ENCODE results near the gene SEC61B. TPM values are rescaled to one million over a fixed set of nuclear protein-coding genes. Genes with fewer than 3 reads are reported as not detected.
"Not testable (repeated sequence)": the region's sequence is repeated elsewhere in the genome, so short reads cannot be mapped to it uniquely, and the experiment has no call there.

The SEC61B gene
- total RNA-seq, 1 donor from 2014 or later, result 45.5 TPM

- DNase-seq, result no peak
These were observed 29.2 kb upstream of the SEC61B start for GRCh38 chr9:99192786-99193465.

- DNase-seq, result no peak
These were observed 28.6 kb upstream of the SEC61B start for GRCh38 chr9:99193466-99193821.

DNA sequence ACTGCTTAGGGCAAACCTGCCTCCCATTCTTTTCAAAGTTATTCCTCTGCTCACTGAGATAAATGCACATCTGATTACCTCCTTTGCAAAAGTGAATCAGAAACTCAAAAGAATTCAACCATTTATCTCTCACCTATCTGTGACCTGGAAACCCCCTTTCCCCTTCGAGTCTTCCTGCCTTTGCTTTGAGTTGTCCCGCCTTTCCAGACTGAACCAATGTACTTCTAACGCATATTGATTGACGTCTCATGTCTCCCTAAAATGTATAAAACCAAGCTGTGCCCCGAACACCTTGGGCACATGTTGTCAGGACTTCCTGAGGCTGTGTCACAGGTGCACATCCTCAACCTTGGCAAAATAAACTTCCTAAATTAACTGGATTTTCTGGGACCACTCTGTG, 25.6 kb upstream of the SEC61B start:
- not testable (repeated sequence) for DNase-seq

GRCh38 chr9:99197124-99197630, 24.9 kb upstream of the SEC61B start:
- DNase-seq, result no peak

- DNase-seq, result no peak
These were observed 24.1 kb upstream of the SEC61B start for GRCh38 chr9:99197987-99198386.

DNA sequence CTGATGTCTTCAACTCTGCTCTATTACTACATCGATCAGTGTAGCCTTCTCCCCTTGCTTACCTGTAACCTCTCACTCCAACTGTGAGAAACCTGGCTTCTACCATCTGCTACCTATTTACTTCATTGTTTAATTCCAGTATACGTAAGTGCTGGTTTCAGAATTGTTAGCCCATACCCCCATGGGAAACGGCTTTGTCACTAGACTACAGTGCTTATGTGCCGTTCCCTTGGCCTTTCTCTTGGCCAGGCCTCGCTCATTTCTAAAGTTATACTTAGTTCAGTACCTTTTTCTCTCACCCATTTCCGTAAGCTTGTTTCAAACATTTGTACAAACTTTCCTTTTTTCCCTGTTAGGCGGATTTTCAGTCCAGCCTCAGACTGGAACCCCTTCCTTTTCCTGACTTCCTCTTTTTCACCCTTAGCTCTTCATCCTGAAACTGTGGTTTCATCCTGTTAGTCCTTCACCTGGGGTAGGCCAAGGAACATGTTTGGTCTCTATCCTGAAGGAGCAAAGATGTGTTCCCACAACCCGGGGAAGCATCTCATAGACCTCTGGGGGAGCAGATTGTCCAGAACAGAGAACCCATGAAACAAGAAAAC, 22.0 kb upstream of the SEC61B start:
- DNase-seq, result no peak

- DNase-seq, result no peak
These were observed 20.5 kb upstream of the SEC61B start for GRCh38 chr9:99201603-99202002.

GRCh38 chr9:99210572-99210971, 11.5 kb upstream of the SEC61B start:
- DNase-seq, result no peak

DNA sequence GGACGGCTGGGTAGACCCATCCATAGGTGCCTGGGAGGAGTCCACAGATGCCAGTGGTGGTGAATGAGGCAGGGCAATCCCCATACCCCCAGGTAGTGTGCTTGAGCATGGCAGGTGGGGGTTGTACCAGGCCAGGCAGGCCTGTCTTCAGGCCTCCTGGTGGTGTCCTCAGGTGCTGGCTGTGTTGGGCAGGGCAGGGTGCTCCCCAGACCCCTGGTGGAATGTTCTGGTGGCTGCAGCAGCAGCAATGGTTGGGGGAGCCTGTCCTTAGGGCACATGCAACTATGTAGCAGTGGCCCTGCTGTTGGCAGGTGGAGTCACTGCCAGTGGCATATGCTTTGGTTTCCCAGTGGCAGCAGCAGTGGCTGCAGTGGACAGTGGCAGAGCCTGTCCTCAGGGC, 10.3 kb upstream of the SEC61B start:
- DNase-seq, result no peak

- no peak for DNase-seq
These were observed 8.9 kb upstream of the SEC61B start for GRCh38 chr9:99213197-99213596.

- no peak for DNase-seq
These were observed 6.0 kb upstream of the SEC61B start for GRCh38 chr9:99216073-99216472.

DNA sequence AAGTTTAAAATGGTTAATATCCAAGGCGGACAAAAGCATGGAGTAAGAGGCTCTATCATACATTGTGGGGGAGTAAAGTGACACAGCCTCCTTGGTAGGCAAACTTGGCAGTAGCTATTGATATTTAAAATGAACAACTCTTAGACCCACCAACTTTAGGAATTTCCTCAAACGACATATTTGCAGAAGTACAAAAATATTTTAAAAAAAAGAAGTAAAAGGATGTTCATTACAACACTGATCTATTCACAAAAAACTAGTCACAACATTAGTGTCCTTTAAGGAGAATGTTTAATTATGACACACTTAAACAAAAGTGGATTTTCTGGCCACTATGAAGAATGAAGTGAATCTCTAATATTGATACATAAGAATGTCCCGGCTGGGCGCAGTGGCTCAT, 2.1 kb upstream of the SEC61B start:
- no peak for DNase-seq

DNA sequence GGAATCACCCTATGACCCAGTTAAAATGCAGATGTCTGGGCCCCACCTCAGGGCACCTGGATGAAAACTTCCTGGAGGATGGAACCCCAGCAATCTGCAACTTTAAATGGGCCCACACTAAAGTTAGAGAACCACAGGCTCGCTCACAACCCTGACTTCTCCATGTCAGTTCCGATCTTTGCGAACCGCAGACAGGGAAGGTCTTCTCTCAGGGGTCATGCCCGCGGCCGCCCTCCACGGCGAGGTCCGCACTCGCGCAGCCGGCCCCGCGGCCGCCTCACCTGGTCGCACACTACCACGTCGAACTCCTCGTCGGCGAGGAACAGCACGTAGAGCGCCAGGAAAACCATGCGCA, 839 bp upstream of the SEC61B start:
- no peak for DNase-seq

GRCh38 chr9:99222416-99223270, 561 bp downstream of the SEC61B start:
- DNase-seq, result no peak

GRCh38 chr9:99224445-99224844, 2.4 kb downstream of the SEC61B start:
- DNase-seq, result no peak

- no peak for DNase-seq
These were observed 4.0 kb downstream of the SEC61B start for GRCh38 chr9:99226054-99226453.

DNA sequence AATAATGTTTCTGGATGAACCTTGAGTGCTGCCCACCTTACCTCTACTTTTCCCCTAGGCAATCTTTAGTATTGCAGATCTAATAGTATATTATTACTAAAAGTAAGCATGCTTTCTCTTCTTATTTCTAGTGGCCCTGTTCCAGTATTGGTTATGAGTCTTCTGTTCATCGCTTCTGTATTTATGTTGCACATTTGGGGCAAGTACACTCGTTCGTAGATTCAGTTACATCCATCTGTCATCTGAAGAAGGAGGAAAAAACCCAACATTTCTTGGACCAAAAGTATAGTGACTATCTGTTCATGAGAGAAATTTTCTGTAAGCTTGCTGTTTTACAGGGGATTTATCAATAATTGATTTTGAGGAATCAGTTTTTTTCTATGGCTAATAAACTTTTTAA, 8.1 kb downstream of the SEC61B start:
- no peak for DNase-seq

DNA sequence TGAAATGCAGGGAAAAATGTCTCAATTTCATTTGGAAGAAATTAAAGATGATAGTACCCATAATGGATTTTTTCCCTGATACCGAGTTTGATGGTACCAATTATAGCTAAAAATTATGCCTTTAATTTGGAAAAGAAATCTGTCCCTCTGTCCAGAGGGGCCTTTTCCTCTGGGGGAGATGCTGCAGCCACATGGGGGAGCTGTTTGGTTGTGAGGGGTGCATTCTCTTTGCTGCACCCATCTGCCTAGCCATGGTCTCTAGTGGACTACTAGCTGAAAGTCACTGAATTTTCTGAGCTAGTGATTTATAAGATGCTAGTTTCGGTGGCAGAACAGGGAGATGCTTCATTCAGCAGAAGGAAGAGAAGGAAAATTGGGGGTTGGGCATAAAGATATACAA, 9.6 kb downstream of the SEC61B start:
- DNase-seq, result no peak

GRCh38 chr9:99234618-99235017, 12.5 kb downstream of the SEC61B start:
- no peak for DNase-seq

DNA sequence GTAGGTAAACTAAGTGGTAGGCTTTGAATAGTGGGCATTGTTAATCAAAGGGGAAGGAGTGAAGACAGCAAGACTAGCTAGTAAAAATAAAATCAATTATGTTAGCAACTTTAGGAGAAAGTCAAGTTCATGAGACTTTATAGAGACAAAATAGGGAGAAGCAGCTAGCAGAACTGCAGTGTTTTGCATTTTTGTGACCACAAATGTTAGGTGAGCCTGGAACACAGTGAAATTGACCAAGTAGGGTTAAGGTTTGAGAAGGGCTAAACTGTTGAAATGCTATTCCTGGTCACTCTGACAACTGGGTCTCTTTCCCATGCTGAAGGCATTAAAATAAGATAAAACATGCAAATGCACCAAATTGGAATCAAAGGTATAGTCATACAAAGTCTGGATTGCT, 13.0 kb downstream of the SEC61B start:
- no peak for DNase-seq

GRCh38 chr9:99235926-99236634, 14.0 kb downstream of the SEC61B start:
- no peak for DNase-seq

GRCh38 chr9:99237356-99237755, 15.3 kb downstream of the SEC61B start:
- no peak for DNase-seq

DNA sequence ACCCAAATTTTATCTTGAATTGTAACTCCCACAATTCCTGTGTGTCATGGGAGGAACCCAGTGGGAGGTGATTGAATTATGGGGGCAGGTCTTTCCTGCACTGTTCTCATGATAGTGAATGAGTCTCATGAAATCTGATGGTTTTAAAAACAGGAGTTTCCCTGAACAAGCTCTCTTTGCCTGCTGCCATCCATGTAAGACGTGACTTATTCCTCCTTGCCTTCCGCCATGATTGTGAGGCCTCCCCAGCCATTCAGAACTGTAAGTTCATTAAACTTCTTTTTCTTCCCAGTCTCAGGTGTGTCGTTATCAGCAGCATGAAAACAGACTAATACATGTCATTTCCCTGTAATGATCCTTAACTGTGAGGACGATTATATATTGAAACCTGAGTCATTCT, 15.8 kb downstream of the SEC61B start:
- not testable (repeated sequence) for DNase-seq

All from tongue (tissue), 2 donors.